Left ventricle myocardium inferior (tissue), 1 donor: ENCODE measurements around the gene SNX8. TPM values are rescaled to one million over a fixed set of nuclear protein-coding genes. Genes with fewer than 3 reads are reported as not detected.
"Not testable (repeated sequence)": the region's sequence is repeated elsewhere in the genome, so short reads cannot be mapped to it uniquely, and the experiment has no call there.

Source experiments
- DNase-seq: peaks from one replicate; pipeline ENCODE4 v3.0.0-alpha.2; 2020
- H3K27ac ChIP-seq: fragments of 200-600 bp; replicated peaks from 2 replicates; pipeline ENCODE4 v1.8.0; 2021
- H3K27me3 ChIP-seq: fragments of 200-600 bp; 2 replicates; pipeline ENCODE4 v1.8.0; 2021; ENCODE audit warnings: low read depth
- H3K36me3 ChIP-seq: fragments of 200-600 bp; 2 replicates; pipeline ENCODE4 v1.8.0; 2021
- H3K4me1 ChIP-seq: fragments of 200-600 bp; 2 replicates; pipeline ENCODE4 v1.8.0; 2021
- H3K4me3 ChIP-seq: fragments of 200-600 bp; 2 replicates; pipeline ENCODE4 v1.8.0; 2021; ENCODE audit warnings: mild to moderate bottlenecking, moderate library complexity
- H3K9me3 ChIP-seq: fragments of 200-600 bp; replicated peaks from 2 replicates; pipeline ENCODE4 v1.8.0; 2021
- intact Hi-C: fragments of 100-400 bp; cut with micrococcal nuclease; formaldehyde crosslinking; loops from one replicate; pipeline ENCODE4 v1.11.0; 2022
- total RNA-seq: library from RNA; stranded (reverse); fragmentation: NEBNext Ultra II Directional; extraction: Animal tissue kit (Norgen Biotek cat#: 25700); gene quantifications from one replicate; pipeline ENCODE4 v1.2.1, GENCODE V29; 2021
- TF ChIP-seq, protein P1 (sequence below): fragments of 200-600 bp; IDR thresholded peaks from 2 replicates; pipeline ENCODE4 v1.8.0; 2021; ENCODE audit warnings: antibody characterized with exemption, mild to moderate bottlenecking, borderline replicate concordance
- donor health status: DM: no; HTN: yes; CAD: no; lungs with severe emphysema.

The SNX8 gene
- total RNA-seq, 1 donor from 2014 or later, result 16.8 TPM

DNA sequence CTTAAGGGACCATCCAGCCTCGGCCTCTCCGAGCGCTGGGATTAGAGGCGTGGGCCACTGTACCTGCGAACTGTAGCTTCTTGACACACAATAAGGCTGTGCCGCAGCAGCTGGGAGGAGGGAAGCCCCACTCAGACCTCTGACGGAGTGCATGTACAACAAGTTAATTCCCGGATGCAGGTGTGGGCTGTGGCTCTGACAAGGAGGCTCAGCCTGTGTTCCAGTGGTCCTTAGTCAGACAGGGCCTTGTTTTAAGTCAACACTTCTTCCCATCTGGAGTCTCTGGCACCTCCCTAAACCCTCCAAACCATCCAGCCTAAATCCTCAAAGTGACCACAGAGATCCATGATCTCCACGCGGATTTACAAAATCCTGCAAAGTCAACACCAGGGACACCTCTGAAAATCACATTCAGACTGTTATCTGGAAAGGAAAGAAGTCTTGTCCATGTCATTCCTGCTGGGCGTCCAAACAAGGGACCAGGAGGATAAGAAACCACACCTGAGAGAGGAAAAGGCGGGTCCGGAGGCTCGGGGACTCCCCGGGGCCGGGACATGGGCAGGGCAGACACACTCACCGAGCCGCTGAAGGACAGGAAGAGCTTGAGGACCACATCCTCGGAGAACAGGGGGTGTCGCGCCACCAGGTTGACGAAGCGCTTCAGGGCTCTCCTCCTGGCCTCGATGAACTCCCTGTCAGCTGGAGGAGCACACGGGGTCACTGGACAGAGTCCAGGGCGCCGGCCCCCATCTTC is 42.8 kb downstream of the SNX8 start:
- H3K36me3 ChIP-seq, result peaks cover 31% of the 10 kb centered on the region
- no peak for DNase-seq
- TF ChIP-seq, protein P1, sequence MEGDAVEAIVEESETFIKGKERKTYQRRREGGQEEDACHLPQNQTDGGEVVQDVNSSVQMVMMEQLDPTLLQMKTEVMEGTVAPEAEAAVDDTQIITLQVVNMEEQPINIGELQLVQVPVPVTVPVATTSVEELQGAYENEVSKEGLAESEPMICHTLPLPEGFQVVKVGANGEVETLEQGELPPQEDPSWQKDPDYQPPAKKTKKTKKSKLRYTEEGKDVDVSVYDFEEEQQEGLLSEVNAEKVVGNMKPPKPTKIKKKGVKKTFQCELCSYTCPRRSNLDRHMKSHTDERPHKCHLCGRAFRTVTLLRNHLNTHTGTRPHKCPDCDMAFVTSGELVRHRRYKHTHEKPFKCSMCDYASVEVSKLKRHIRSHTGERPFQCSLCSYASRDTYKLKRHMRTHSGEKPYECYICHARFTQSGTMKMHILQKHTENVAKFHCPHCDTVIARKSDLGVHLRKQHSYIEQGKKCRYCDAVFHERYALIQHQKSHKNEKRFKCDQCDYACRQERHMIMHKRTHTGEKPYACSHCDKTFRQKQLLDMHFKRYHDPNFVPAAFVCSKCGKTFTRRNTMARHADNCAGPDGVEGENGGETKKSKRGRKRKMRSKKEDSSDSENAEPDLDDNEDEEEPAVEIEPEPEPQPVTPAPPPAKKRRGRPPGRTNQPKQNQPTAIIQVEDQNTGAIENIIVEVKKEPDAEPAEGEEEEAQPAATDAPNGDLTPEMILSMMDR, result no peak

DNA sequence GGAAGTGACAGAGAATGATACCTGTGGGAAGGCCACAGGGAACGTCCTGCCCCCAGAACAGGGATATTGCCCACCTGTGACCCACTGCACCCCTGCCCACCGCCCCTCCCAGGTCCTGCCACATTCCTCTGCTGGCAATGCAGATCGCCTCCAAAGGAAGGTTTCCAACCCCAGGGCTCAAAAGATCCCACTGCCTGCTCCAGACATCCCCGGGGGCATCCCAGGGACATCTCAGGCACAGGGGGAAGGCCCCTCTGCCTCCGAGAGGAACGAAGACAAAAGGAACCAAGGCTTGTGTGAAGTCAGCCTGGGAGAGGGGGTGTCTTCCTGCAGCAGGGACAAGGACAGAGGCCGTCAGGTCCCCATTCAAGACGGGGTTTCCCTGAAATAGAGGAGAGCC is 43.7 kb downstream of the SNX8 start:
- Histone ChIP-seq H3K4me3 (no peak overlapping the region), H3K27me3 (no peaks in the 10 kb centered on the region), H3K4me1 (peaks cover 18% of the 10 kb centered on the region), H3K9me3 (no peaks in the 10 kb centered on the region), H3K36me3 (peaks cover 35% of the 10 kb centered on the region), H3K27ac (no peak overlapping the region)
- no peak for DNase-seq
- intact Hi-C loops, result no loop called here
- TF ChIP-seq, protein P1, result no peak

More for the DNA sequence above, 42.8 kb downstream of the SNX8 start:
- no peak overlapping the region for H3K27ac ChIP-seq
- intact Hi-C loops, result no loop called here
- H3K4me1 ChIP-seq, result peaks cover 18% of the 10 kb centered on the region
- no peaks in the 10 kb centered on the region for H3K27me3 ChIP-seq
- H3K4me3 ChIP-seq, result no peak overlapping the region
- H3K9me3 ChIP-seq, result no peaks in the 10 kb centered on the region

DNA sequence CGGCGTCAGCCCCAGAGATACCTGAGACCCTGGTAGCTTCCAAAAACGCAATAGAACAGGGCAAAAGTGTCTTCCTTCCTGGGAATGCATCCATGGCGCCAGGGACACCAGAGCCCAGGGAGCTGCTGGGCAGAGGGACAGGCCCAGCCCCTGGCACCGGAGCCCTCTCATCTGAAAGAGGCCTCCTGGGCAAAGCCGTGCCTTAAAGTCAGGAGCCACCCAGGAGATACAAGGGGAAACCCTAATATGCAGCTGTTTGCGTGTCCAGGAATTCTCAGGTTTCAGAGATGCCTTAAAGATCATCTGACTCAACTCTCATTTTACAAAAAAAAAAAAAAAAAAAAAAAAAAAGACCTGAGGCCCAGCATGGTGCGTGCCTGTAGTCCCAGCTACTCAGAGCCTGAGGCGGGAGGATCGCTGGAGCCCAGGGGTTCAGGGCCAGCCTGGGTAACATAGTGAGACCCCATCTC is 44.2 kb downstream of the SNX8 start:
- peak overlapping the region; percentile 56 for H3K27ac ChIP-seq
- intact Hi-C loops, result no loop called here
- H3K27me3 ChIP-seq, result no peaks in the 10 kb centered on the region
- no peak overlapping the region for H3K4me3 ChIP-seq
- DNase-seq, result no peak
- H3K4me1 ChIP-seq, result peaks cover 18% of the 10 kb centered on the region
- no peaks in the 10 kb centered on the region for H3K9me3 ChIP-seq
- H3K36me3 ChIP-seq, result peaks cover 35% of the 10 kb centered on the region
- TF ChIP-seq, protein P1, result no peak

DNA sequence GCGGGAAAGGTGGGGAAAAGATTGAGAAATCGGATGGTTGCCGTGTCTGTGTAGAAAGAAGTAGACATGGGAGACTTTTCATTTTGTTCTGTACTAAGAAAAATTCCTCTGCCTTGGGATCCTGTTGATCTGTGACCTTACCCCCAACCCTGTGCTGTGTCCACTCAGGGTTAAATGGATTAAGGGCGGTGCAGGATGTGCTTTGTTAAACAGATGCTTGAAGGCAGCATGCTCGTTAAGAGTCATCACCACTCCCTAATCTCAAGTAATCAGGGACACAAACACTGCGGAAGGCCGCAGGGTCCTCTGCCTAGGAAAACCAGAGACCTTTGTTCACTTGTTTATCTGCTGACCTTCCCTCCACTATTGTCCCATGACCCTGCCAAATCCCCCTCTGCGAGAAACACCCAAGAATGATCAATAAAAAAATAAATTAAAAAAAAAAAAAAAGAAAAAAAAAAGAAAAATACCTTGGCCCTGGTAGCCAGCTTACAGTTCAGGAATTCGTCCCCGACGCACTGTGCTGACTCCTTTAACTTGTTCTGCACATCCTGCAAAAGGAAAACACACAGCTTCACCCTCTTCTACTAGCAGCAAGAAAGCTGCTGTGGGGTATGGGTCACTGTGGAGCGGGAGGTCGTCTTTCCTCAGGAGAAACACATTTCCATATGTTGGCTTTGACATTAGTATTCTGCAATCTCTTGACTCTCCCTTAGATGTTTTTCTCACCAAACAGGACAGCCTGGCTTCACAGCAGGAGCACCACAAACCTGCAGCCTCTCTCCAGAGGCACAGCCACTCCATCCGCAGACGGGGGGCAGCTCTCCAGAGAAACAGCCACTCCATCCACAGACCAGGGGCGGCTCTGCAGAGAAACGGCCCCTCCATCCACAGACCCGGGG is 44.9 kb downstream of the SNX8 start:
- Histone ChIP-seq H3K27ac (peak overlapping the region; percentile 56), H3K36me3 (peaks cover 29% of the 10 kb centered on the region), H3K4me1 (peaks cover 18% of the 10 kb centered on the region)
- intact Hi-C loops, H3K9me3 ChIP-seq, H3K27me3 ChIP-seq, DNase-seq, H3K4me3 ChIP-seq: not testable (repeated sequence)

DNA sequence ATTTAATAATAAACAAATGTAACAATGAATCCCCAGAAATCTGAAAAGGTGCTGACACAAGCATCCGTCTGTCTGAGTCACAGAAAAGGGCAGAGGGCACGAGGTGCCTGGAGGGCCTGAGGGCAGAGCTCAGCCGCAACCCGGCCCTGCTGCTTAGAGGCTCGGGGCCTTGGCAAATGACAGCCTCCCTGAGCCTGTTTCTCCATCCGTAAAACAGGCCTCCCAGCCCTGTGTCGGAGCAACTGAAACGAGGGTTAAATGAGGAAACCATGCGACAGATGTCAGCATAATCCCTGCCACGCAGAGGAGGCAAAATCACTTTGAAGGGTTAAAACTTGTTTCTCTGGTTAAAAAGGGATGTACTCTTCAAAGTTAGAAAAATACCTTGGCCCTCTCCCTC is 47.3 kb downstream of the SNX8 start:
- no peak overlapping the region for H3K4me3 ChIP-seq
- no peak overlapping the region for H3K27ac ChIP-seq
- peaks cover 18% of the 10 kb centered on the region for H3K4me1 ChIP-seq
- intact Hi-C loops, result no loop called here
- H3K9me3 ChIP-seq, result no peaks in the 10 kb centered on the region
- H3K27me3 ChIP-seq, result no peaks in the 10 kb centered on the region
- no peak for DNase-seq
- TF ChIP-seq, protein P1, result no peak
- peaks cover 36% of the 10 kb centered on the region for H3K36me3 ChIP-seq
